B cell (primary cell): ENCODE results near the gene NKX1-1. TPM values are rescaled to one million over a fixed set of nuclear protein-coding genes. Genes with fewer than 3 reads are reported as not detected.
"Not testable (repeated sequence)": the region's sequence is repeated elsewhere in the genome, so short reads cannot be mapped to it uniquely, and the experiment has no call there.

Source experiments
- ATAC-seq: fragments of 200-7000 bp; cut with Tn5 transposase; one replicate; pipeline ENCODE4 v1.10.0; 2021; ENCODE audit warnings: low read depth, mild to moderate bottlenecking, moderate number of reproducible peaks, moderate library complexity
- CTCF ChIA-PET: fragments of 350-600 bp; sonication (Branson Sonifier 250); formaldehyde crosslinking; loops from one replicate; lab custom pipeline; 2021; ENCODE audit warnings: antibody characterized with exemption, inconsistent platforms; lab: Charles Lee
- POLR2A ChIA-PET: fragments of 350-600 bp; sonication (Branson Sonifier 250); formaldehyde crosslinking; loops from one replicate; lab custom pipeline; 2021; ENCODE audit warnings: antibody characterized with exemption; lab: Charles Lee
- DNase-seq: peaks from one replicate; pipeline ENCODE4 v3.0.0; 2013
- H2AFZ ChIP-seq: 2 replicates; pipeline ENCODE4 v1.6.1; 2012; ENCODE audit warnings: mild to moderate bottlenecking, low read depth, low read length; ENCODE audit not compliant: insufficient read depth, poor library complexity, severe bottlenecking
- H3K27ac ChIP-seq, 2 donors: 1 replicate in 1 of 2; 2 replicates in 1 of 2; pipeline ENCODE4 v1.5.1; 2012 to 2013; ENCODE audit warnings: low read length in 2 of 2, mild to moderate bottlenecking in 2 of 2, moderate library complexity in 1 of 2
- H3K27me3 ChIP-seq, 4 experiments: fragments of 200-600 bp in 1 of 4; sonication (generic) in 1 of 4; replicated peaks in 1 of 4; 1 replicate in 2 of 4; 2 replicates in 2 of 4; pipeline versions ENCODE4 v1.6.1 to v1.7.0; 2013 to 2016; ENCODE audit warnings: low read length in 3 of 4, mild to moderate bottlenecking in 2 of 4, mixed read lengths in 1 of 4, moderate library complexity in 1 of 4; ENCODE audit not compliant: insufficient read depth in 4 of 4, control insufficient read depth in 3 of 4; ENCODE audit errors: control extremely low read depth in 1 of 4
- H3K36me3 ChIP-seq, 2 experiments: replicated peaks in 1 of 2; 1 replicate in 1 of 2; 2 replicates in 1 of 2; pipeline versions ENCODE4 v1.6.1 to v1.7.1; 2013; ENCODE audit warnings: low read length in 1 of 2; ENCODE audit not compliant: insufficient read depth in 2 of 2, control insufficient read depth in 1 of 2; ENCODE audit errors: control extremely low read depth in 1 of 2, extremely low read depth in 1 of 2
- H3K4me1 ChIP-seq, 2 donors: fragments of 200-600 bp in 1 of 2; sonication (generic) in 1 of 2; 1 replicate in 1 of 2; 2 replicates in 1 of 2; pipeline versions ENCODE4 v1.5.1 to v1.6.1; 2013 to 2017; ENCODE audit warnings: low read length in 2 of 2; ENCODE audit not compliant: control insufficient read depth in 2 of 2, insufficient read depth in 2 of 2
- H3K4me2 ChIP-seq: replicated peaks from 2 replicates; pipeline ENCODE3; 2012; ENCODE audit warnings: mild to moderate bottlenecking, low read depth, low read length; ENCODE audit not compliant: poor library complexity, severe bottlenecking
- H3K4me3 ChIP-seq, 5 experiments: fragments of 200-600 bp in 1 of 5; sonication (generic) in 1 of 5; 1 replicate in 3 of 5; 2 replicates in 2 of 5; pipeline versions ENCODE4 v1.5.1 to v1.7.0; 2011 to 2016; ENCODE audit warnings: low read length in 4 of 5, mild to moderate bottlenecking in 4 of 5, low read depth in 2 of 5, control low read depth in 1 of 5, moderate library complexity in 1 of 5; ENCODE audit not compliant: insufficient read depth in 1 of 5; ENCODE audit errors: control extremely low read depth in 1 of 5, extremely low read depth in 1 of 5
- H3K79me2 ChIP-seq: fragments of 200-600 bp; sonication (generic); one replicate; pipeline ENCODE4 v1.6.0; 2016; ENCODE audit warnings: low read length; ENCODE audit not compliant: control insufficient read depth, insufficient read depth
- H3K9ac ChIP-seq: fragments of 200-600 bp; sonication (generic); 2 replicates; pipeline ENCODE4 v1.6.1; 2017; ENCODE audit warnings: mild to moderate bottlenecking, low read length, moderate library complexity
- H3K9me3 ChIP-seq, 3 donors: one replicate each; pipeline versions ENCODE4 v1.6.1 to v1.7.1; 2013; ENCODE audit warnings: low read length in 2 of 3; ENCODE audit not compliant: control insufficient read depth in 2 of 3, insufficient read depth in 1 of 3; ENCODE audit errors: control extremely low read depth in 1 of 3
- H4K20me1 ChIP-seq: 2 replicates; pipeline ENCODE4 v1.6.0; 2012; ENCODE audit warnings: mild to moderate bottlenecking, low read length; ENCODE audit not compliant: insufficient read depth, control insufficient read depth, poor library complexity, severe bottlenecking
- H3K27ac Mint-ChIP-seq: one replicate; pipeline ENCODE4 v1.8.0; 2021; ENCODE audit warnings: mixed read lengths
- H3K27me3 Mint-ChIP-seq: one replicate; pipeline ENCODE4 v1.8.0; 2021; ENCODE audit warnings: mixed read lengths
- H3K4me1 Mint-ChIP-seq: one replicate; pipeline ENCODE4 v1.8.0; 2021; ENCODE audit warnings: mixed read lengths
- H3K4me3 Mint-ChIP-seq: one replicate; pipeline ENCODE4 v1.8.0; 2021; ENCODE audit warnings: mixed read lengths
- H3K9me3 Mint-ChIP-seq: one replicate; pipeline ENCODE4 v1.8.0; 2022; ENCODE audit warnings: mixed read lengths; ENCODE audit not compliant: insufficient read depth
- EZH2 ChIP-seq: IDR thresholded peaks from 2 replicates; pipeline ENCODE4 v1.6.1; 2012; ENCODE audit warnings: borderline replicate concordance, low read depth, mild to moderate bottlenecking, moderate library complexity, low read length; ENCODE audit not compliant: insufficient read depth, poor library complexity, severe bottlenecking
- WGBS: methylation state at CpG from one replicate; pipeline ENCODE4 v1.1.5; 2013; ENCODE audit warnings: missing lambda C conversion rate; ENCODE audit not compliant: insufficient coverage; 5-methylcytosine and 5-hydroxymethylcytosine counted together
- intact Hi-C: fragments of 100-400 bp; cut with micrococcal nuclease; formaldehyde crosslinking; loops from one replicate; pipeline ENCODE4 v1.10.0; 2022
- polyA plus RNA-seq: library from polyadenylated mRNA; depleted of rRNA; stranded (reverse); fragments of >200 nt; gene quantifications from 2 replicates; pipeline ENCODE4 v1.2.3, GENCODE V29; 2012
- total RNA-seq, 2 donors: library from RNA; stranded (reverse); fragments of 120-200 nt in 1 of 2; gene quantifications; 1 replicate in 1 of 2; 2 replicates in 1 of 2; pipeline versions ENCODE4 v1.2.3 to v1.2.4, GENCODE V29; 2013 to 2022
- TF ChIP-seq, protein P1 (sequence below): fragments of 200-600 bp; IDR thresholded peaks from one replicate; pipeline ENCODE4 v1.8.0; 2022; ENCODE audit warnings: antibody characterized with exemption, mild to moderate bottlenecking

Gene NKX1-1
- total and polyA plus RNA-seq, 2 donors (not counting 1 experiment from before 2014, with no cell fraction given) = not detected

- TF ChIP-seq, protein P1, sequence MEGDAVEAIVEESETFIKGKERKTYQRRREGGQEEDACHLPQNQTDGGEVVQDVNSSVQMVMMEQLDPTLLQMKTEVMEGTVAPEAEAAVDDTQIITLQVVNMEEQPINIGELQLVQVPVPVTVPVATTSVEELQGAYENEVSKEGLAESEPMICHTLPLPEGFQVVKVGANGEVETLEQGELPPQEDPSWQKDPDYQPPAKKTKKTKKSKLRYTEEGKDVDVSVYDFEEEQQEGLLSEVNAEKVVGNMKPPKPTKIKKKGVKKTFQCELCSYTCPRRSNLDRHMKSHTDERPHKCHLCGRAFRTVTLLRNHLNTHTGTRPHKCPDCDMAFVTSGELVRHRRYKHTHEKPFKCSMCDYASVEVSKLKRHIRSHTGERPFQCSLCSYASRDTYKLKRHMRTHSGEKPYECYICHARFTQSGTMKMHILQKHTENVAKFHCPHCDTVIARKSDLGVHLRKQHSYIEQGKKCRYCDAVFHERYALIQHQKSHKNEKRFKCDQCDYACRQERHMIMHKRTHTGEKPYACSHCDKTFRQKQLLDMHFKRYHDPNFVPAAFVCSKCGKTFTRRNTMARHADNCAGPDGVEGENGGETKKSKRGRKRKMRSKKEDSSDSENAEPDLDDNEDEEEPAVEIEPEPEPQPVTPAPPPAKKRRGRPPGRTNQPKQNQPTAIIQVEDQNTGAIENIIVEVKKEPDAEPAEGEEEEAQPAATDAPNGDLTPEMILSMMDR = no peak
- TF ChIP-seq EZH2 = no peak
- DNase-seq (no peak), ATAC-seq (no peak)
- H3K4me3 ChIP-seq = no peak overlapping the region
- H3K4me1 ChIP-seq = no peaks in the 10 kb centered on the region
- no peaks in the 10 kb centered on the region for H3K27me3 ChIP-seq
- no peak overlapping the region for H3K4me3 Mint-ChIP-seq
- 97% methylated on average over 21 of the region's 21 CpGs for WGBS
- H3K4me1 Mint-ChIP-seq = no peaks in the 10 kb centered on the region
- intact Hi-C loops = no loop called here
- CTCF ChIA-PET = no interaction called here
- H3K36me3 ChIP-seq = no peaks in the 10 kb centered on the region
- no peak overlapping the region for H3K27ac ChIP-seq
- POLR2A ChIA-PET = no interaction called here
- H4K20me1 ChIP-seq = no peaks in the 10 kb centered on the region
- H3K4me2 ChIP-seq = no peak overlapping the region
- no peak overlapping the region for H3K9ac ChIP-seq
- no peak overlapping the region for H3K27ac Mint-ChIP-seq
- H3K9me3 ChIP-seq = peaks cover 0 to 6% (median 0%) of the 10 kb centered on the region in 3 donors
- no peaks in the 10 kb centered on the region for H3K79me2 ChIP-seq
- H3K27me3 Mint-ChIP-seq = no peaks in the 10 kb centered on the region
- no peak overlapping the region for H2AFZ ChIP-seq
- H3K9me3 Mint-ChIP-seq = no peaks in the 10 kb centered on the region
Measured at GRCh38 chr4:1445716-1446445, 39.6 kb upstream of the NKX1-1 start.

GRCh38 chr4:1443688-1444172 lies 37.5 kb upstream of the NKX1-1 start:
- H3K27me3 ChIP-seq, H3K79me2 ChIP-seq, H3K4me3 Mint-ChIP-seq, H3K9me3 ChIP-seq, ATAC-seq, H3K27ac ChIP-seq, POLR2A ChIA-PET, H3K9me3 Mint-ChIP-seq, H3K4me1 ChIP-seq, CTCF ChIA-PET, intact Hi-C loops, H4K20me1 ChIP-seq, H3K9ac ChIP-seq, H3K27me3 Mint-ChIP-seq, H3K36me3 ChIP-seq, H2AFZ ChIP-seq, DNase-seq, H3K4me2 ChIP-seq, H3K4me1 Mint-ChIP-seq, H3K4me3 ChIP-seq, H3K27ac Mint-ChIP-seq: not testable (repeated sequence)
- WGBS = 95% methylated on average over 4 of the region's 4 CpGs
